Mononuclear cell (primary cell): ENCODE data around the gene ATAT1. TPM values are rescaled to one million over a fixed set of nuclear protein-coding genes. Genes with fewer than 3 reads are reported as not detected.

Experiments used
- H3K27me3 ChIP-seq: 2 replicates; pipeline ENCODE4 v1.6.0; 2011; ENCODE audit warnings: low read length, control low read depth; ENCODE audit not compliant: insufficient read depth
- H3K4me1 ChIP-seq: 2 replicates; pipeline ENCODE4 v1.5.1; 2011; ENCODE audit warnings: mild to moderate bottlenecking, low read length, control low read depth; ENCODE audit not compliant: insufficient read depth
- H3K4me3 ChIP-seq: 2 replicates; pipeline ENCODE4 v1.5.1; 2011; ENCODE audit warnings: mild to moderate bottlenecking, low read length, moderate library complexity
- H3K9me3 ChIP-seq: 2 replicates; pipeline ENCODE4 v1.5.1; 2011; ENCODE audit warnings: low read depth, mild to moderate bottlenecking, control low read depth, low read length
- total RNA-seq: library from RNA; depleted of rRNA; stranded (reverse); fragments of >200 nt; gene quantifications from one replicate; pipeline ENCODE4 v1.2.3, GENCODE V29; 2012

The ATAT1 gene
- total RNA-seq, 1 donor: 0.94 TPM

DNA sequence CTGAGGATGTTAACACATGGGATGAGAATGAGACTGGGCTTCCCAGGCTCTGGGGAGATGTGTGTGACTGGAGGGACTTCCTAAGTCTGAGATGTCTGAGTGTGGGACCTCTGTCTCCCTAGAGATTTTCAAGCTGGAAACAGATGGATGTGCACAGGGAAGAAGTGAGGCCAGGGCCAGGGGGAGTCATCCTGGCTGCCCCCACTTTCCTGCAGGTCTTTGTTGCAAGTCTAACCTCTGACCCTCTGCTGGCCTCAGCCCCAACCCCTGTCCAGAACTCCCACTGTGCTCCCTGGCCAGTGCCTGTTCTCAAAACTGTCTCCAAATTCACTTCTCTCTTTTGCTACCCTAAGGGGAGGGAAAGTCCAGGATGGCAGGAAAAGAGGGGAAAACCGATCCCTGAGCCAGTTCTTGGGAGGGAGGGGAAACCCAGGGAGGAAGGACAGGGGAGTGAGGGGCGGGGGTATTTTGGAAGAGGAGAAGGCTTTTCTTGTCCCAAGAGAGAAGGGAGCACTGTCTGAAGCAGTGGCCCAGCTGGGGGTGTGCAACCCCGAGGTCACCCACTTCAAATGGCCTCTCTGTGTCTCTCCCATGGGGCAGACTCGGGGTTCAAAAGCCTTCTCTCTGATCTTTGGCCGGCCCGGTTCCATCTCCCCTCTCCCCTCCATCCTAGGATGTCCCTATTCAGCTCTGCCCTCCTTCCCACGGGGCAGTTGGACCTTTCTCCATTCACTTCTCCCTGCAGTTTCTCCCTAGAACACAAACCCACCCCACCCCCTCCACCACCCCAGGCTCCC, 56.7 kb downstream of the ATAT1 start:
- Histone ChIP-seq H3K4me1 (peaks cover 44% of the 10 kb centered on the region), H3K4me3 (peak overlapping the region; percentile 94), H3K9me3 (no peaks in the 10 kb centered on the region), H3K27me3 (no peaks in the 10 kb centered on the region)

DNA sequence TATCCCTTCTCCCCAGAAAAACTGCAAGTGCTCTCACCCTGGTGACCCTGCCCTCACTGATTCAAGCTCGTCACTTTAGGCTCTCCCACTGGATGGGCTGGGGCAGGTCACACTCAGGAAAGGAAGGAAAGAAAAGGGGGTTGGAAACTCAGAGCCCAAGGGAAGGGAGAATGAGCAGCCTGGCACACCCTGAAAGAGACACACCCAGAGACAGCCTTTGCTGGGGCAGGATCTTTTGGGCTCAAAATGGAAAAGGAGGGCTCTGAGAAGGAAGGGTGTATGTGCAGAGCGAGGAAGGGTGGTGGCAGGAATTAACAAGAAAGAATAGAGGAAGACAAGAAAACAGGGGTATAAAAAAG, 57.3 kb downstream of the ATAT1 start:
- Histone ChIP-seq H3K27me3 (no peaks in the 10 kb centered on the region), H3K4me3 (peak overlapping the region; percentile 94), H3K4me1 (peaks cover 44% of the 10 kb centered on the region), H3K9me3 (no peaks in the 10 kb centered on the region)

DNA sequence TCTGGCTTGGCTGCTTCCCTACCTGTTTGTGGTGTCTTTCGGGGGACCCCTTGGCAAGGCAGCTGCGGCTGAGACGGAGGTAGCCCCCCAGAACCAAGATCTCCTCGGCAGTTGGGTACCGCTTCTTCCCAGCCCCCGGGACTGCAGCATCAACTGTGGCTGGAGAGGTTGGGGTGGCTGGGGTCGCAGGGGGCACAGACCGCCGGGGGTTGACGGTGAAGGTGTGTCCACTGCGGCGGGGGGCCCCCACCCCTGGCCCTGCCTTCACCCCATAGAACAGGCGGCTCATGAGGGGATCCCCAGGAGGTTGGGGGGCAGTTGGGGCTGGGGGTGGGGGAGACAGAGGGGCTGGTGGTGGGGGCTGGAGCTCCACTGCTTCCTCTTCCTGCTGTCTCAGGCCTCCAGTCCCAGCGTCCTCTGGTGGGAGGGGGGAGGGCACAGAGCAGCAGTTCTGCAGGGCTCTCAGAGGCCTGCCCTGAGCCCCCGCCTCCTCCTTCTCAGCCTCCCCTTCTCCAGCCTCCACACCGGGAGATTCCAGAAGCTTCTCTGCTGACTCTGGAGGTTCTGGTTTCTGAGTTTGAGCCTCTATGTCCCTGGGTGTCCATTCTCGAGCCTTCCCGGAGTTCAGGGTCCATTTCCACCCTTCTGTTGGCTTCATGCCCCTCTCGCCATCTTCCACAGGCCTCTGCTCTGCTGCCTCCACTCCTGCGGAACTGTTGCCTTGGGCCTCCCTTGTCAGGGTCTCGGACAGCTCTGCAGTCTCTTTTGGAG, 57.9 kb downstream of the ATAT1 start:
- H3K4me1 ChIP-seq: peaks cover 45% of the 10 kb centered on the region
- peak overlapping the region; percentile 94 for H3K4me3 ChIP-seq
- no peaks in the 10 kb centered on the region for H3K9me3 ChIP-seq

GRCh38 chr6:30685157-30686008, 58.7 kb downstream of the ATAT1 start:
- Histone ChIP-seq H3K9me3 (no peaks in the 10 kb centered on the region), H3K27me3 (no peaks in the 10 kb centered on the region), H3K4me1 (peaks cover 45% of the 10 kb centered on the region), H3K4me3 (peak overlapping the region; percentile 94)

More for the DNA sequence above, 57.9 kb downstream of the ATAT1 start:
- no peaks in the 10 kb centered on the region for H3K27me3 ChIP-seq

DNA sequence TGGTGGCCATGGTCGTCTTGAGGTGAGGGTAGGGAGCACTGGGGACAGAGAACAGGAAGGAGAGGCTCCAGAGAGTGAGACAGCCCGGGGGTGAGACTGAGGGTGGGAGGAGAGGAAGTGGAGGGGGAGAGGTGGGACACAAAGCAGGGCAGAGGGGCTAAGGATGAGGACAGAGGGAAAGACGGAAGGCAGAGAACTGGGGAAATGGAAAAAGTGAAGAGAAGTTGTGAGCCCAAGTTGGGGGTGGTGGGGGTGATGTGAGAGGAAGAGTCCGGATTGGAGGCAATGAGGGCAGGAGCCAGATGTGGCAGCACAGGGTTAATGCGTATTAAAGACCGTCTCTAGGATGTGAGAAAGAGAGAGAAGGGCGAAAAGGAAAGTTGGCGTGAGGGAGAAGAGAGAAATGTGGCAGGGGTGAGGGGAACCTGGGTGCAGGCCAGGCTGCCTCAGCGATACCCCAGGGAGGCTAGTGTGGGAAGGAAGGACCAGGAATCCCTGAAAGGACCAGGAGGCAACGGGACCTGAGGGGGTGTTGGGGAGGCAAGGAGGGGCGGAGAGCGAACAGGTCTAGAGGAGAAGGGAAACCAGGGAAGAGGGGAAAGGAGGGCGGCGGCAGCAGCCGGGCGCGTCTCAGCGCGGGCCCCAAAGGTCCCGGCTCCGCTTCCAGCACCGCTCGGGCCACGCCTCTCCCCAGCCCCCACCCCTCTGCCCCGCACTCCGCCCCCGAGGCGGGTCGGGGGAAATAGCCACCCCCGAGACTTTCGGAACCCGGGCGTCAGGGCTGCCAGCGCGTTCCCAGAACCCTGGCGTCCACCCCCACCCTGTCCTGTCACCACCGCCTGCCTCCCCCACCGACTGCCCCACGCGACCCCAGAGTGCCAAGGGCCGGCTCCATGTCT, 59.6 kb downstream of the ATAT1 start, which contains the start of gene PPP1R18:
TSS of gene PPP1R18 (minus strand) at position 637 of the 899 bp plus-strand sequence. CDS start at position 10, 627 bp downstream.
- peak within 1 kb of the TSS; percentile 94 for H3K4me3 ChIP-seq
- H3K9me3 ChIP-seq: no peaks in the 10 kb centered on the region
- no peaks in the 10 kb centered on the region for H3K27me3 ChIP-seq
- peaks cover 40% of the 10 kb centered on the region for H3K4me1 ChIP-seq

- Histone ChIP-seq H3K27me3 (no peaks in the 10 kb centered on the region), H3K9me3 (no peaks in the 10 kb centered on the region), H3K4me1 (peaks cover 39% of the 10 kb centered on the region), H3K4me3 (peak overlapping the region; percentile 94)
Measured at GRCh38 chr6:30686908-30687658, 60.4 kb downstream of the ATAT1 start.

DNA sequence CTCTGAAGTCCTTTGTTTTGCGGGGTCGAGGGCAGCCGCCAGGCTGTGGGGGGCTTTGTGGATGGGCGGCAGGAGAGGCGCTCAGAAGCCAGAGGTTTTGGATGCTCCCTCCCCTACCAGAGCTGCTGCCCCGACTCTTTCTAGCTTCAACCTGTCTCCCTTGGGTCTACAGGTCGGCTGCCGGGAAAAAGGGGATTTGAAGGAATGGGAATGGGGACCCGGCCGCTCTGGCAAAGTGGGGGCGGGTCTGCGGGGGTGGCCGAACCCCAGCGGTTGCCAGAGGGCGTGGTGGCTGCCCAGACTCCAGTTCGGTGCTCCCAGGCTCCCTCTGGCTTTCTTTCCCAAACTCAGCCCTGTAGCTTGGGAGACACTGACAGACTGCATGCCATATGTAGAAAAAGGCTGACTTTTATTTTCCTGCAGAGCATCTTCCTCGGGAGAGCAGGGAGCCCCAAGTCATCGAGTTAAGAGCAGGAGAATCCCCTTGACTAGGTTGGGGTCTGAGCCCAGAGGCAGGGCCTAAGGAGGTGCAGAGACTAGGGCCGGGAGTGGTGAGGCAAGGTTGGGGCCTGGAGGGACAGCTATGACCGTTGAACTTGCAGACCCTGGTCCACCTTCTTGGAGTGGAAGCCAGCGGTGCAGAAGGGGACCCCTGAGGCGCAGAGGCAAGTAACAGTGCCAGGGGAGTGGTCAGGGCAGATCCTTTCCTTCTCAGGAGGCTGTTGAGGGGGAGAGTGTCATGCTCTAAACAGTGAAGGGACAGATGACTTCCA, 61.2 kb downstream of the ATAT1 start:
- peaks cover 39% of the 10 kb centered on the region for H3K4me1 ChIP-seq
- H3K27me3 ChIP-seq: no peaks in the 10 kb centered on the region
- H3K9me3 ChIP-seq: no peaks in the 10 kb centered on the region
- H3K4me3 ChIP-seq: peak overlapping the region; percentile 94

- H3K4me3 ChIP-seq: no peak overlapping the region
- H3K27me3 ChIP-seq: no peaks in the 10 kb centered on the region
- H3K4me1 ChIP-seq: peaks cover 39% of the 10 kb centered on the region
- H3K9me3 ChIP-seq: no peaks in the 10 kb centered on the region
Measured at GRCh38 chr6:30688569-30688968, 61.9 kb downstream of the ATAT1 start.

DNA sequence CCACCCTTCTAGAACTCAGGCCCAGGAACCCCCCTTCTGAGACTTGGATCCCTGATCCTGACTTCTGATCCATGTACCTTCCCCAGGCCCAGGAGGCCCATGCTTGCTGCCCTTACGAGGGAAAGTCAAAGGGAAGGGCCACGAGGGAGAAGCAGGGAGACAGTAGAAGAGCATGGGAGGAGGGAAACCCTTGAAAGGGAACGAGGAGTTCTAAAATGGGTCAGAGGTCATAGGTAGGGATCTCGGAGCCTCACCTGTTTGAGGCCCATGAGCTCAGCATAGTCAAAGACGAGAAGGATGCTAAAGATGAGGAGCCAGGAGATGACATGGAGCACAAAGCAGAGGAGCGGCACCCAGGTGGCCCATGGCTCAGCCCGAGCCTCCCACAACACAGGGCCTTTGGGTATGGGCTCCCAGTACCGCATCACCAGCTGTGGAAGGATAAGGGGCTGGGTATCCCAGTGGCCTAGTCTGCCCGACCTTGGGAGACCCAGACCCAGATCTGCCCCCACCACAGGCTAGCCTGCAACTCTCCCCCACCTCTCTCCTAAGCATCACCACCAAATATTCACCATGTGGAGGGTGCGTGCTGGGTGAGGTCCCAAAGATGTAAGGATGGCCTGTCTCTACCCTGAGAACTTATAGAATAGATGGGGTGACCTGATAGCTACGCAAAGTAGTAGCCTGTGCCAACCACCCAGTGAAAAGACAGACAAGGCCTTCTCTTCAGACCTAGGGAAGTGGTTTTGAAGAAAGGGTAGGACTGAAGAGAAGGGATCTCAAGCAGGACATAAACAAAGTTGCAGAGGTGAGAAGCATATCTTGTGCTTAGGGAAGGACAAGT, 62.6 kb downstream of the ATAT1 start:
- H3K4me3 ChIP-seq: no peak overlapping the region
- H3K9me3 ChIP-seq: no peaks in the 10 kb centered on the region
- peaks cover 39% of the 10 kb centered on the region for H3K4me1 ChIP-seq
- no peaks in the 10 kb centered on the region for H3K27me3 ChIP-seq

DNA sequence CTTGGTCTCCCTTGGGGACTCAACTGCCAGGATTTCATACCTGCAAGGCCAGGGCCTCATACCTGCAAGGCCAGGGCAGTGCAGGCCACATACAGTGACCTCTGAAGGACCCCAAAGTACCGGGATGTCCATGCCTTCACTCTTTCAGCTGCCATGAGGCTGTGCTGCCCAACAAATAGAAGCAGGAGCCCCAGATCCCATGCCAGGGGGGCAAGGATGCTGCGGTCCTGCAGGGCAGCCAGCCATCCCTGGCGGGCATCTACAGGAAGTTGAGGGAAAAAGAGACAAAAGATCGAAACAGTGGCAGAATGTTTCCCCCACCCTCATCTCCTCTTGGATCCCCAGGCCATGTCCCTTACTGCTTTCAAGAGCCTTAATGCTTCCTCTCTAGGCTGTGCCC, 63.3 kb downstream of the ATAT1 start:
- H3K4me1 ChIP-seq: peaks cover 39% of the 10 kb centered on the region
- H3K9me3 ChIP-seq: no peaks in the 10 kb centered on the region
- H3K27me3 ChIP-seq: no peaks in the 10 kb centered on the region
- peak overlapping the region; percentile 68 for H3K4me3 ChIP-seq

- no peaks in the 10 kb centered on the region for H3K9me3 ChIP-seq
- H3K4me1 ChIP-seq: peaks cover 39% of the 10 kb centered on the region
- no peaks in the 10 kb centered on the region for H3K27me3 ChIP-seq
- peak within 1 kb of the TSS; percentile 68 for H3K4me3 ChIP-seq
Measured at GRCh38 chr6:30690403-30691207, 63.9 kb downstream of the ATAT1 start, which contains the start of gene NRM. TSS of gene NRM (minus strand) at chr6:30690984. CDS start at chr6:30690974, 10 bp downstream.
